Measurements from ENCODE around the gene B3GNT3. TPM values are rescaled to one million over a fixed set of nuclear protein-coding genes. Genes with fewer than 3 reads are reported as not detected.

B3GNT3 gene
- total and polyA plus RNA-seq, 9 of the 15 experiments (the other 6 are each of a cell fraction or from before 2014, with no cell fraction given), result 0.06 to 0.11 (median 0.07) TPM; not detected in 6

GRCh38 chr19:17751103-17751911 is 43.6 kb upstream of the B3GNT3 start, which contains the start of gene FCHO1 (continued):
- TF ChIP-seq AFF1 (IDR thresholded peaks at IDR 0.05; ENCODE audit: low read depth in 1 of 2, partially characterized antibody in 2 of 2), result peak in 1 of 2 experiments; percentile 44
- TF ChIP-seq RBM25 (IDR thresholded peaks at IDR 0.05; ENCODE audit: low read depth, low read length, severe bottlenecking), result peak; percentile 97
- TF ChIP-seq CBFB (CRISPR knock-in tag; IDR thresholded peaks at IDR 0.05), result no peak; the same call in 1 of the 2 replicates
- TF ChIP-seq TBP (optimal IDR thresholded peaks at IDR 0.05; ENCODE audit: low read depth, low read length), result peak; percentile 43
- TF ChIP-seq NCOR1 (IDR thresholded peaks at IDR 0.05), result peak; percentile 54; the same call in 1 of the 2 replicates
- 0 out of 2 replicates have a peak, but pooled peaks have one; percentile 57 for TF ChIP-seq ZBED1 (IDR thresholded peaks at IDR 0.05)
- TF ChIP-seq PHF21A (IDR thresholded peaks at IDR 0.05; ENCODE audit: borderline replicate concordance, low read depth), result peak; percentile 44; the same call in 1 of the 2 replicates
- TF ChIP-seq ETV5 (CRISPR knock-in tag; IDR thresholded peaks at IDR 0.05; ENCODE audit: low read depth), result peak; percentile 86
- no peak for TF ChIP-seq JUNB (CRISPR knock-in tag; conservative IDR thresholded peaks at IDR 0.05)
- peak in 2 of 3 experiments; percentile 58 to 74 for TF ChIP-seq YY1 (IDR thresholded peaks at IDR 0.05; ENCODE audit: borderline replicate concordance in 1 of 3, control insufficient read depth in 1 of 3, extremely low read depth in 1 of 3, insufficient read depth in 3 of 3, insufficient read length in 1 of 3, insufficient replicate concordance in 2 of 3, low read depth in 1 of 3, low read length in 2 of 3)
- TF ChIP-seq RBM34 (IDR thresholded peaks at IDR 0.05; ENCODE audit: borderline replicate concordance, insufficient read depth, low read length), result no peak
- TF ChIP-seq CREB3 (tag; conservative IDR thresholded peaks at IDR 0.05; ENCODE audit: low read depth), result peak; percentile 69
- TF ChIP-seq MTA1 (IDR thresholded peaks at IDR 0.05; ENCODE audit: borderline replicate concordance), result 0 out of 2 replicates have a peak, but pooled peaks have one; percentile 67
- TF ChIP-seq ZBTB17 (CRISPR knock-in tag; IDR thresholded peaks at IDR 0.05), result peak; percentile 15
- TF ChIP-seq MTF1 (CRISPR knock-in tag; IDR thresholded peaks at IDR 0.05; ENCODE audit: borderline replicate concordance), result no peak
- TF ChIP-seq SP2 (IDR thresholded peaks at IDR 0.05; ENCODE audit: extremely low read depth, low read depth, low read length, poor library complexity, severe bottlenecking), result peak; percentile 7
- peak; percentile 39 for TF ChIP-seq ATF7 (IDR thresholded peaks at IDR 0.05)
- no peak for TF ChIP-seq U2AF2 (optimal IDR thresholded peaks at IDR 0.05; ENCODE audit: low read depth, low read length)
- TF ChIP-seq ERF (CRISPR knock-in tag; IDR thresholded peaks at IDR 0.05), result peak; percentile 32; the same call in 1 of the 2 replicates
- peak; percentile 85 for TF ChIP-seq EGR1 (conservative IDR thresholded peaks at IDR 0.05)
- TF ChIP-seq, protein P1, sequence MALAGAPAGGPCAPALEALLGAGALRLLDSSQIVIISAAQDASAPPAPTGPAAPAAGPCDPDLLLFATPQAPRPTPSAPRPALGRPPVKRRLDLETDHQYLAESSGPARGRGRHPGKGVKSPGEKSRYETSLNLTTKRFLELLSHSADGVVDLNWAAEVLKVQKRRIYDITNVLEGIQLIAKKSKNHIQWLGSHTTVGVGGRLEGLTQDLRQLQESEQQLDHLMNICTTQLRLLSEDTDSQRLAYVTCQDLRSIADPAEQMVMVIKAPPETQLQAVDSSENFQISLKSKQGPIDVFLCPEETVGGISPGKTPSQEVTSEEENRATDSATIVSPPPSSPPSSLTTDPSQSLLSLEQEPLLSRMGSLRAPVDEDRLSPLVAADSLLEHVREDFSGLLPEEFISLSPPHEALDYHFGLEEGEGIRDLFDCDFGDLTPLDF (CRISPR knock-in tag; IDR thresholded peaks at IDR 0.05), result 0 out of 2 replicates have a peak, but pooled peaks have one; percentile 36

All from K562 (cell line).